Adrenal gland (tissue), 5 donors: ENCODE data around the gene ARHGAP26.

Source experiments
- POLR2A ChIP-seq, 2 donors: fragments of 450-650 bp; IDR thresholded peaks; one replicate each; pipeline ENCODE4 v1.6.1; 2017; ENCODE audit warnings: antibody characterized with exemption in 2 of 2, mild to moderate bottlenecking in 2 of 2, moderate library complexity in 1 of 2
- TF ChIP-seq, protein P1 (sequence below), 6 experiments: fragments of 450-650 bp in 4 of 6; fragments of 200-600 bp in 2 of 6; sonication (generic) in 1 of 6; IDR thresholded peaks; 1 replicate in 5 of 6; 2 replicates in 1 of 6; pipeline versions ENCODE4 v1.5.1 to v1.8.0; 2016 to 2021; ENCODE audit warnings: antibody characterized with exemption in 6 of 6, mild to moderate bottlenecking in 2 of 6, moderate library complexity in 1 of 6
- donor health status: DM: no; HTN: no; CAD: no.

- TF ChIP-seq, protein P1, sequence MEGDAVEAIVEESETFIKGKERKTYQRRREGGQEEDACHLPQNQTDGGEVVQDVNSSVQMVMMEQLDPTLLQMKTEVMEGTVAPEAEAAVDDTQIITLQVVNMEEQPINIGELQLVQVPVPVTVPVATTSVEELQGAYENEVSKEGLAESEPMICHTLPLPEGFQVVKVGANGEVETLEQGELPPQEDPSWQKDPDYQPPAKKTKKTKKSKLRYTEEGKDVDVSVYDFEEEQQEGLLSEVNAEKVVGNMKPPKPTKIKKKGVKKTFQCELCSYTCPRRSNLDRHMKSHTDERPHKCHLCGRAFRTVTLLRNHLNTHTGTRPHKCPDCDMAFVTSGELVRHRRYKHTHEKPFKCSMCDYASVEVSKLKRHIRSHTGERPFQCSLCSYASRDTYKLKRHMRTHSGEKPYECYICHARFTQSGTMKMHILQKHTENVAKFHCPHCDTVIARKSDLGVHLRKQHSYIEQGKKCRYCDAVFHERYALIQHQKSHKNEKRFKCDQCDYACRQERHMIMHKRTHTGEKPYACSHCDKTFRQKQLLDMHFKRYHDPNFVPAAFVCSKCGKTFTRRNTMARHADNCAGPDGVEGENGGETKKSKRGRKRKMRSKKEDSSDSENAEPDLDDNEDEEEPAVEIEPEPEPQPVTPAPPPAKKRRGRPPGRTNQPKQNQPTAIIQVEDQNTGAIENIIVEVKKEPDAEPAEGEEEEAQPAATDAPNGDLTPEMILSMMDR (IDR thresholded peaks at IDR 0.05): no peak
- TF ChIP-seq POLR2A (IDR thresholded peaks at IDR 0.05): no peak
Observed at GRCh38 chr5:143019157-143019556, 249.0 kb downstream of the ARHGAP26 start.
